ENCODE measurements around the gene HNF1A. TPM values are rescaled to one million over a fixed set of nuclear protein-coding genes. Genes with fewer than 3 reads are reported as not detected.

HNF1A gene
- total RNA-seq, 1 experiment from 2014 or later: not detected

GRCh38 chr12:120979862-120980696 is 1.7 kb downstream of the HNF1A start:
- Histone ChIP-seq H3K27ac (ENCODE audit: low read depth, low read length) (no peak overlapping the region), H3K36me3 (ENCODE audit: control insufficient read depth in 1 of 2, insufficient read depth in 2 of 2, low read length in 2 of 2) (no peaks in the 10 kb centered on the region), H3K9me3 (ENCODE audit: control insufficient read depth in 1 of 2, insufficient read depth in 1 of 2, low read depth in 1 of 2, low read length in 2 of 2) (no peaks in the 10 kb centered on the region), H3K27me3 (ENCODE audit: insufficient read depth, low read length) (no peaks in the 10 kb centered on the region), H3K9me2 (ENCODE audit: insufficient read depth) (no peaks in the 10 kb centered on the region), H4K20me1 (ENCODE audit: insufficient read depth) (no peaks in the 10 kb centered on the region), H3K4me3 (replicated peaks in 1 of 2; ENCODE audit: low read depth in 1 of 2, low read length in 2 of 2) (no peak overlapping the region), H3K79me2 (ENCODE audit: insufficient read depth, low read length) (no peaks in the 10 kb centered on the region), H3K4me2 (ENCODE audit: low read length) (no peak overlapping the region), H3K9ac (ENCODE audit: low read length) (no peak overlapping the region), H2AFZ (ENCODE audit: low read depth, low read length, poor library complexity, severe bottlenecking) (no peak overlapping the region), H3K4me1 (ENCODE audit: control insufficient read depth in 1 of 2, insufficient read depth in 2 of 2, low read length in 2 of 2) (peaks cover 0 to 6% of the 10 kb centered on the region in 2 experiments; a peak in 2 of 4 replicates)
- intact Hi-C loops (cut with micrococcal nuclease): no loop called here
- ATAC-seq (no peak), DNase-seq (ENCODE audit: low read depth, low spot score) (no peak)
- ChIA-PET POLR2A (no interaction called here), RAD21 (ENCODE audit: low non-redundant PET in 1 of 2, low total read pairs in 2 of 2, uncharacterized antibody in 2 of 2, unreplicated experiment in 2 of 2) (no interaction called here), CTCF (no interaction called here)
- TF ChIP-seq POLR2AphosphoS5 (IDR thresholded peaks at IDR 0.05; ENCODE audit: low read depth, low read length) (no peak), EZH2 (IDR thresholded peaks at IDR 0.05) (no peak), MAX (IDR thresholded peaks at IDR 0.05) (no peak), ZBTB33 (IDR thresholded peaks at IDR 0.05; ENCODE audit: extremely low read depth, insufficient replicate concordance, low read length) (no peak), YY1 (IDR thresholded peaks at IDR 0.05; ENCODE audit: extremely low read depth, insufficient replicate concordance, low read depth, low read length) (no peak), POLR2A (IDR thresholded peaks at IDR 0.05; ENCODE audit: borderline replicate concordance, extremely low read depth, insufficient read depth, insufficient read length) (no peak), ZNF274 (IDR thresholded peaks at IDR 0.05; ENCODE audit: low read depth, low read length) (no peak), CTCF (IDR thresholded peaks at IDR 0.05 in 2 of 3, conservative IDR thresholded peaks at IDR 0.05 in 1 of 3; ENCODE audit: borderline replicate concordance in 1 of 3, insufficient read depth in 1 of 3, low read depth in 2 of 3, low read length in 2 of 3) (no peak), RAD21 (IDR thresholded peaks at IDR 0.05; ENCODE audit: low read depth) (no peak), TCF7L2 (IDR thresholded peaks at IDR 0.05; ENCODE audit: borderline replicate concordance, extremely low read depth, insufficient read depth, insufficient read length) (no peak)
- BruUV-seq (replicated peaks): no TSS peak
